Measurements from ENCODE around the gene DPEP2NB.

The DPEP2NB gene

GRCh38 chr16:67966549-67967182 lies 49.0 kb downstream of the DPEP2NB start:
- peak overlapping the region; percentile 76; the same call in 1 of the 2 replicates for H3K9ac ChIP-seq (ENCODE audit: low read depth, low read length)
- peaks cover 24% of the 10 kb centered on the region for H3K36me3 ChIP-seq (ENCODE audit: insufficient read depth, low read length)
- H3K4me1 ChIP-seq (ENCODE audit: insufficient read depth, low read length): peaks cover 31% of the 10 kb centered on the region
- no peaks in the 10 kb centered on the region for H3K9me3 ChIP-seq (ENCODE audit: control insufficient read depth, insufficient read depth, low read length)

DNA sequence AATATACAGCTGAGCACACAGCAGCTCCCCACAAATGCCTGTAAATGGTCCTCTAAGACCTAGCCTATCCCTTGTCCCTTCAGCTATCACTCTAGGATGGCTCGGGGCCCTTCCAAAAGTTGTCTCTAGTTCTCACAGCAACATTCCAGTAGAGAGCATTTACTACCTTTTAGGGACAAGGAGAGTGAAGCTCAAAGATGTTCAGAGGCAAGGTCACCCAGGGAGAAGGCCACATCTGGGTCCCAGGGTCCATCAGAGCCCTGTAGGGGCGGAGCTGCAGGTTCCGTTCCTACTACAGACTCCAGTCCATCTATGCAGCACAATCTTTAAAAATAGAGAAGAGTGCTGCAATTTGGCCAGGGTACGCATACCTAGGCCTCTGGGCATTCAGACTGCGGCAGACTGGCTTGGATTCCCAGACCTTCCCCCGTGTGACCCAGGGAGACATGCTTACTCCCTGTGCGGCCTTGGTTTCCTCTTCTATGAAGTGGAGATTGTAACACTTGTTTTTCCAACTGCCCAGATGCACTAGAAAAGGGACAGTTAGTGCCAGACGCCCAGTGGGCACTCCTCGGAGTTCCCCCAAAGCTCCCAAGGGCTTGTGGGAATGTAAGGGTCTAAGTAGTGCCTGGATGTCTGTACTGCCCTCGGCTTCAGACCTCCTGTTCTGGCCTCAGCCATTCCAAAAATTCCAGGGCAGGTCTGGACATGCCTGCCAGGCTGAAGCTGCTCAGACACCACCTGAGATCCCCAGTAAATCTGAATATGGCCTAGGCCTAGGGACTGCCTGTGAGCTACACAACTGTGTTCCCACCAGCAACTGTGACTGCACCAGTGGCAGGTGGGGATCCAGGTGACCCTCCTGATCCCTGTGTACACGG lies 49.8 kb downstream of the DPEP2NB start:
- H3K9me3 ChIP-seq (ENCODE audit: control insufficient read depth, insufficient read depth, low read length): no peaks in the 10 kb centered on the region
- peak overlapping the region; percentile 76; the same call in 1 of the 2 replicates for H3K9ac ChIP-seq (ENCODE audit: low read depth, low read length)
- peaks cover 31% of the 10 kb centered on the region for H3K4me1 ChIP-seq (ENCODE audit: insufficient read depth, low read length)
- peaks cover 29% of the 10 kb centered on the region for H3K36me3 ChIP-seq (ENCODE audit: insufficient read depth, low read length)

DNA sequence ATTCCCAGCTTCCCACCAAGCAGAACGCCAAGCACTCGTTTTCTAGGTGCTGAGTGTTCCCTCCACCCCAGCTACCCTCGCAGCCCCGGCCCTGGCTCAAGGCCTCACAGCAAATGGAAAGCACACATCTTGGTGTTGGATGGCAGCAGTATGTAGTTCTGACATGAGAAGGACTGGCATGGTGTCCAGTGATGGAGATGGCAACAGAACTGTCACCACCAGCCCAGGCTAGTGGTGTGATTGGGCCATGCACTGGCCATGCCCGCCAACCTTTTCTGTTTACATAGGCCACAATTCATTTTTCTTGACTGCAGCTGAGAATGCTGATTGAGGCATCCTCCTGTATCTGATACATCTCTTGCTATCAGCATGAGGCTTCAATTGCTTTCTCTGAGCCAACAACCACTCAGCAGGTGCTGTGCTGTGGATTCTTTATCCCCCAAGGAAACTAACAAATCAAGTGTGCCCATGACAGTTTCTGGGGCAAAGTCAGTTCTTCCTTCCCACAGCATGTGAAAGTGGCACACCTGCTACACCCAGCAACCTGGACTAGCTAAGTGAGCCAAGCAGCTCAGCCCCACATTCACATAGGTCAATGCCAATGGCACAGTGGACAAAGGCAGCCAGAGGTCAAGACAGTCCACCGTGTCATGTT lies 51.1 kb downstream of the DPEP2NB start:
- H3K36me3 ChIP-seq (ENCODE audit: insufficient read depth, low read length): peaks cover 33% of the 10 kb centered on the region
- peaks cover 31% of the 10 kb centered on the region for H3K4me1 ChIP-seq (ENCODE audit: insufficient read depth, low read length)
- H3K9me3 ChIP-seq (ENCODE audit: control insufficient read depth, insufficient read depth, low read length): no peaks in the 10 kb centered on the region
- no peak overlapping the region; the same call in 1 of the 2 replicates for H3K9ac ChIP-seq (ENCODE audit: low read depth, low read length)

DNA sequence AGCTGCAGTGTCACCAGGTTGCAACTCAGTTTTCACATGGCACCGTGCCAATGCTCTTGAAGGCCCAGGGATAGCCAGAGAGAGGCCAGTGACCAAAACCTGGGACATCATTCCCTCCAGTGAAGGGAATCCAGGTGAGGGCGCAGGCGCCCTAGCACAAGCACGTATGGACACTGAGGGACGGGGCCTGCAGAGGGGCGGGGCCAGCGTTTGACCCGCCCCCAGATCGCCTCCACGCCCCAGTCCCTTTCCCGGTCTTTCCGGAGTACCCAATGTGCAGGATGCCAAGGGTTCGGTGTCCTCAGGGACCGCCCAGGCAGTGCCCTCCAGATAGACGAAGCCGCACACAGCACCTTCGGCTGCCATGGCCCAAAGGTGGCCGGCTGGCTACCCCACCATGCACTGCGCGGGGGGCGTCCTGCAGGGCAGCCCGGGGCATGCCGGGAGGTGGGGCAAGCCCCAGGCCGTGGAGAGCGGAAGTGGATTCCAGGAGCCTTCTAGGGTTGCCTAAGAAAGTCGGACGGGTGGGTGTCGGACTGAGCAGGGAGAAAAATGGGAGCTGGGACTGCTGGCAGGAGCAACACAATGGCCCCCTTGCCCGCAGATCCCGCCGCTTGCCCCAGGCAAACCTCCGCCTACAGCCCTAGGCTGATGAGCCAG lies 51.9 kb downstream of the DPEP2NB start:
- peaks cover 33% of the 10 kb centered on the region for H3K36me3 ChIP-seq (ENCODE audit: insufficient read depth, low read length)
- peaks cover 31% of the 10 kb centered on the region for H3K4me1 ChIP-seq (ENCODE audit: insufficient read depth, low read length)
- H3K9me3 ChIP-seq (ENCODE audit: control insufficient read depth, insufficient read depth, low read length): no peaks in the 10 kb centered on the region
- H3K9ac ChIP-seq (ENCODE audit: low read depth, low read length): peak overlapping the region; percentile 39; the same call in 1 of the 2 replicates

Measured in ES-I3 (cell line).